Measurements from ENCODE around the gene CLMP.

Gene CLMP

GRCh38 chr11:123073343-123074057 lies 121.5 kb downstream of the CLMP start:
- Histone ChIP-seq H3K27ac (no peak overlapping the region), H3K27me3 (no peaks in the 10 kb centered on the region)
- TF ChIP-seq, protein P1, sequence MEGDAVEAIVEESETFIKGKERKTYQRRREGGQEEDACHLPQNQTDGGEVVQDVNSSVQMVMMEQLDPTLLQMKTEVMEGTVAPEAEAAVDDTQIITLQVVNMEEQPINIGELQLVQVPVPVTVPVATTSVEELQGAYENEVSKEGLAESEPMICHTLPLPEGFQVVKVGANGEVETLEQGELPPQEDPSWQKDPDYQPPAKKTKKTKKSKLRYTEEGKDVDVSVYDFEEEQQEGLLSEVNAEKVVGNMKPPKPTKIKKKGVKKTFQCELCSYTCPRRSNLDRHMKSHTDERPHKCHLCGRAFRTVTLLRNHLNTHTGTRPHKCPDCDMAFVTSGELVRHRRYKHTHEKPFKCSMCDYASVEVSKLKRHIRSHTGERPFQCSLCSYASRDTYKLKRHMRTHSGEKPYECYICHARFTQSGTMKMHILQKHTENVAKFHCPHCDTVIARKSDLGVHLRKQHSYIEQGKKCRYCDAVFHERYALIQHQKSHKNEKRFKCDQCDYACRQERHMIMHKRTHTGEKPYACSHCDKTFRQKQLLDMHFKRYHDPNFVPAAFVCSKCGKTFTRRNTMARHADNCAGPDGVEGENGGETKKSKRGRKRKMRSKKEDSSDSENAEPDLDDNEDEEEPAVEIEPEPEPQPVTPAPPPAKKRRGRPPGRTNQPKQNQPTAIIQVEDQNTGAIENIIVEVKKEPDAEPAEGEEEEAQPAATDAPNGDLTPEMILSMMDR (IDR thresholded peaks at IDR 0.05) = no peak

GRCh38 chr11:123072762-123073161 lies 122.3 kb downstream of the CLMP start:
- TF ChIP-seq, protein P1 (IDR thresholded peaks at IDR 0.05) = no peak
- no peaks in the 10 kb centered on the region for H3K4me1 ChIP-seq
- H3K27ac ChIP-seq = no peak overlapping the region
- H3K36me3 ChIP-seq = peaks cover 0 to 18% (median 9%) of the 10 kb centered on the region in 3 donors
- no peaks in the 10 kb centered on the region for H3K9me3 ChIP-seq
- no peaks in the 10 kb centered on the region for H3K27me3 ChIP-seq
- intact Hi-C loops (cut with DNase I; ENCODE audit: low total_unique reads) = no loop called here
- DNase-seq = no peak
- H3K4me3 ChIP-seq = no peak overlapping the region

More at GRCh38 chr11:123073343-123074057, 121.5 kb downstream of the CLMP start:
- no peaks in the 10 kb centered on the region for H3K9me3 ChIP-seq
- H3K4me1 ChIP-seq = no peaks in the 10 kb centered on the region
- no peak overlapping the region for H3K4me3 ChIP-seq
- intact Hi-C loops (cut with DNase I; ENCODE audit: low total_unique reads) = no loop called here
- peaks cover 0 to 18% (median 9%) of the 10 kb centered on the region in 3 donors for H3K36me3 ChIP-seq
- no peak for DNase-seq

- no peaks in the 10 kb centered on the region for H3K9me3 ChIP-seq
- no peak overlapping the region for H3K4me3 ChIP-seq
- TF ChIP-seq, protein P1 (IDR thresholded peaks at IDR 0.05) = no peak
- H3K27ac ChIP-seq = no peak overlapping the region
- H3K27me3 ChIP-seq = no peaks in the 10 kb centered on the region
- peaks cover 0 to 18% (median 9%) of the 10 kb centered on the region in 3 donors for H3K36me3 ChIP-seq
- no peaks in the 10 kb centered on the region for H3K4me1 ChIP-seq
- intact Hi-C loops (cut with DNase I; ENCODE audit: low total_unique reads) = no loop called here
- DNase-seq = no peak
Observed at GRCh38 chr11:123072332-123072761, 122.7 kb downstream of the CLMP start.

- intact Hi-C loops (cut with DNase I; ENCODE audit: low total_unique reads) = no loop called here
- no peak for DNase-seq
- no peak overlapping the region for H3K27ac ChIP-seq
- no peaks in the 10 kb centered on the region for H3K27me3 ChIP-seq
- TF ChIP-seq, protein P1 (IDR thresholded peaks at IDR 0.05) = no peak
- peaks cover 0 to 18% (median 9%) of the 10 kb centered on the region in 3 donors for H3K36me3 ChIP-seq
- H3K4me1 ChIP-seq = no peaks in the 10 kb centered on the region
- no peaks in the 10 kb centered on the region for H3K9me3 ChIP-seq
- peak overlapping the region in 1 of 2 donors; percentile 1 for H3K4me3 ChIP-seq
Observed at GRCh38 chr11:123069908-123070821, 124.9 kb downstream of the CLMP start.

GRCh38 chr11:123065621-123066020 lies 129.4 kb downstream of the CLMP start:
- H3K4me1 ChIP-seq = peaks cover 0 to 22% (median 14%) of the 10 kb centered on the region in 4 donors
- no peak for DNase-seq

More at GRCh38 chr11:123065621-123066020, 129.4 kb downstream of the CLMP start:
- no peaks in the 10 kb centered on the region for H3K27me3 ChIP-seq
- H3K9me3 ChIP-seq = no peaks in the 10 kb centered on the region
- H3K36me3 ChIP-seq = peaks cover 0 to 4% (median under 1%) of the 10 kb centered on the region in 3 donors
- TF ChIP-seq, protein P1 (IDR thresholded peaks at IDR 0.05) = no peak
- intact Hi-C loops (cut with DNase I; ENCODE audit: low total_unique reads) = no loop called here
- no peak overlapping the region for H3K4me3 ChIP-seq
- H3K27ac ChIP-seq = no peak overlapping the region
